Activated CD4-positive, alpha-beta T cell treated with anti-CD3 and anti-CD28 coated beads, Interleukin-2, amount 10 ng/mL, durations not matched to agents 7 days and 5 days (primary cell): Measurements from ENCODE around the gene SAPCD2. TPM values are rescaled to one million over a fixed set of nuclear protein-coding genes. Genes with fewer than 3 reads are reported as not detected.

Experiments used
- CTCF ChIA-PET: fragments of 350-600 bp; sonication (Branson Sonifier 250); formaldehyde crosslinking; loops from one replicate; lab custom pipeline; 2021; ENCODE audit warnings: antibody characterized with exemption; lab: Charles Lee
- POLR2A ChIA-PET: fragments of 350-600 bp; sonication (Branson Sonifier 250); formaldehyde crosslinking; loops from one replicate; lab custom pipeline; 2021; ENCODE audit warnings: antibody characterized with exemption; lab: Charles Lee
- DNase-seq: peaks from one replicate; pipeline ENCODE4 v3.0.0-alpha.2; 2020
- H3K27ac Mint-ChIP-seq: one replicate; pipeline ENCODE4 v1.8.0; 2021; ENCODE audit warnings: mild to moderate bottlenecking, moderate library complexity, mixed read lengths
- H3K27me3 Mint-ChIP-seq: one replicate; pipeline ENCODE4 v1.8.0; 2021; ENCODE audit warnings: mixed read lengths
- H3K36me3 Mint-ChIP-seq: one replicate; pipeline ENCODE4 v1.8.0; 2021; ENCODE audit warnings: low read depth, mixed read lengths
- H3K4me1 Mint-ChIP-seq: one replicate; pipeline ENCODE4 v1.8.0; 2021; ENCODE audit warnings: mixed read lengths
- H3K4me3 Mint-ChIP-seq: one replicate; pipeline ENCODE4 v1.8.0; 2021; ENCODE audit warnings: mild to moderate bottlenecking, moderate library complexity, mixed read lengths
- H3K9me3 Mint-ChIP-seq: one replicate; pipeline ENCODE4 v1.8.0; 2021; ENCODE audit warnings: mixed read lengths
- total RNA-seq, 2 experiments: library from RNA; stranded (reverse); gene quantifications; one replicate each; pipeline ENCODE4 v1.2.3, GENCODE V29; 2021

Gene SAPCD2
- total RNA-seq, 2 experiments from 2014 or later, result 33.8 to 40.6 TPM

- Mint-ChIP-seq H3K4me3 (peak overlapping the region; percentile 74), H3K27ac (peak overlapping the region; percentile 50), H3K36me3 (peaks cover 10% of the 10 kb centered on the region), H3K4me1 (peaks cover 6% of the 10 kb centered on the region), H3K9me3 (no peaks in the 10 kb centered on the region), H3K27me3 (no peaks in the 10 kb centered on the region)
- DNase-seq, result peak; percentile 52
- ChIA-PET POLR2A (no interaction called here), CTCF (interaction anchor here (1.0 to 2.7 kb wide), 5 partner anchors 8 to 48 kb away, joined by 3 to 20 read pairs (median 8); partner anchors contain the start of gene MAN1B1)
Observed at GRCh38 chr9:137077758-137078693, 7.7 kb upstream of the SAPCD2 start.

- H3K4me3 Mint-ChIP-seq, result peak within 1 kb of the TSS; percentile 74
- H3K9me3 Mint-ChIP-seq, result no peaks in the 10 kb centered on the region
- H3K4me1 Mint-ChIP-seq, result peaks cover 6% of the 10 kb centered on the region
- CTCF ChIA-PET, result interaction anchor here (0.6 to 2.7 kb wide), 9 partner anchors 9 to 350 kb away, joined by 3 to 20 read pairs (median 4); partner anchors contain the start of genes MAN1B1 and NPDC1
- peak; percentile 69 for DNase-seq
- no peaks in the 10 kb centered on the region for H3K27me3 Mint-ChIP-seq
- POLR2A ChIA-PET, result no interaction called here
- H3K36me3 Mint-ChIP-seq, result peaks cover 10% of the 10 kb centered on the region
- peak within 1 kb of the TSS; percentile 50 for H3K27ac Mint-ChIP-seq
Observed at GRCh38 chr9:137077010-137077747, 6.8 kb upstream of the SAPCD2 start, which contains the start of gene UAP1L1. UAP1L1 (plus strand) TSS chr9:137077517; CDS start chr9:137077533, 16 bp downstream.

GRCh38 chr9:137076636-137077009 is 6.3 kb upstream of the SAPCD2 start:
- Mint-ChIP-seq H3K27me3 (no peaks in the 10 kb centered on the region), H3K4me1 (peaks cover 10% of the 10 kb centered on the region), H3K9me3 (no peaks in the 10 kb centered on the region), H3K4me3 (peak overlapping the region; percentile 66), H3K36me3 (peaks cover 6% of the 10 kb centered on the region), H3K27ac (no peak overlapping the region)
- ChIA-PET POLR2A (no interaction called here), CTCF (interaction anchor here (0.6 to 2.7 kb wide), 8 partner anchors 9 to 349 kb away, joined by 3 to 20 read pairs (median 4); partner anchors contain the start of genes MAN1B1 and NPDC1)
- no peak for DNase-seq

GRCh38 chr9:137075275-137075775 is 5.0 kb upstream of the SAPCD2 start:
- Mint-ChIP-seq H3K36me3 (peaks cover 3% of the 10 kb centered on the region), H3K27ac (no peak overlapping the region), H3K27me3 (no peaks in the 10 kb centered on the region), H3K9me3 (no peaks in the 10 kb centered on the region), H3K4me1 (peaks cover 19% of the 10 kb centered on the region), H3K4me3 (no peak overlapping the region)
- no peak for DNase-seq
- ChIA-PET POLR2A (no interaction called here), CTCF (interaction anchor here (1.6 kb wide), 1 partner anchor 21 kb away, joined by 8 read pairs; no protein-coding TSS in a partner anchor)

GRCh38 chr9:137074657-137075274 is 4.4 kb upstream of the SAPCD2 start:
- Mint-ChIP-seq H3K4me3 (no peak overlapping the region), H3K9me3 (no peaks in the 10 kb centered on the region), H3K27ac (no peak overlapping the region), H3K4me1 (peaks cover 17% of the 10 kb centered on the region), H3K36me3 (peaks cover 2% of the 10 kb centered on the region), H3K27me3 (no peaks in the 10 kb centered on the region)
- no peak for DNase-seq
- ChIA-PET CTCF (interaction anchor here (1.6 kb wide), 1 partner anchor 21 kb away, joined by 8 read pairs; no protein-coding TSS in a partner anchor), POLR2A (no interaction called here)

GRCh38 chr9:137073992-137074399 is 3.6 kb upstream of the SAPCD2 start:
- no peaks in the 10 kb centered on the region for H3K36me3 Mint-ChIP-seq
- H3K9me3 Mint-ChIP-seq, result no peaks in the 10 kb centered on the region
- ChIA-PET POLR2A (no interaction called here), CTCF (no interaction called here)
- no peak overlapping the region for H3K4me3 Mint-ChIP-seq
- peaks cover 16% of the 10 kb centered on the region for H3K4me1 Mint-ChIP-seq
- no peak for DNase-seq
- no peaks in the 10 kb centered on the region for H3K27me3 Mint-ChIP-seq
- H3K27ac Mint-ChIP-seq, result peak overlapping the region; percentile 58

GRCh38 chr9:137071282-137071681 is 925 bp upstream of the SAPCD2 start:
- Mint-ChIP-seq H3K27ac (peak overlapping the region; percentile 91), H3K4me3 (peak overlapping the region; percentile 82)

GRCh38 chr9:137070906-137071275 is 534 bp upstream of the SAPCD2 start:
- Mint-ChIP-seq H3K9me3 (no peaks in the 10 kb centered on the region), H3K27ac (peak overlapping the region; percentile 91), H3K36me3 (peaks cover 4% of the 10 kb centered on the region), H3K27me3 (no peaks in the 10 kb centered on the region), H3K4me3 (peak overlapping the region; percentile 82), H3K4me1 (peaks cover 28% of the 10 kb centered on the region)
- ChIA-PET POLR2A (interaction anchor here (2.2 kb wide), 1 partner anchor 16 kb away, joined by 16 read pairs; the partner anchor contains the start of gene MAN1B1), CTCF (interaction anchor here (0.6 to 10.6 kb wide), 10 partner anchors 15 to 343 kb away, joined by 3 to 157 read pairs (median 4); partner anchors contain the start of genes ABCA2, FUT7, MAN1B1 and NELFB)
- DNase-seq, result no peak

More at GRCh38 chr9:137071282-137071681, 925 bp upstream of the SAPCD2 start:
- DNase-seq, result no peak
- ChIA-PET POLR2A (interaction anchor here (2.2 kb wide), 1 partner anchor 15 kb away, joined by 16 read pairs; the partner anchor contains the start of gene MAN1B1), CTCF (interaction anchor here (0.6 to 10.6 kb wide), 11 partner anchors 11 to 343 kb away, joined by 3 to 157 read pairs (median 4); partner anchors contain the start of genes ABCA2, FUT7, MAN1B1 and NPDC1)
- H3K4me1 Mint-ChIP-seq, result peaks cover 28% of the 10 kb centered on the region
- H3K9me3 Mint-ChIP-seq, result no peaks in the 10 kb centered on the region
- peaks cover 4% of the 10 kb centered on the region for H3K36me3 Mint-ChIP-seq
- no peaks in the 10 kb centered on the region for H3K27me3 Mint-ChIP-seq

GRCh38 chr9:137069508-137070091 is 757 bp downstream of the SAPCD2 start:
- no peak for DNase-seq

GRCh38 chr9:137068539-137069507 is 1.5 kb downstream of the SAPCD2 start:
- Mint-ChIP-seq H3K4me1 (peaks cover 28% of the 10 kb centered on the region), H3K27ac (peak overlapping the region; percentile 46), H3K9me3 (no peaks in the 10 kb centered on the region), H3K36me3 (peaks cover 10% of the 10 kb centered on the region), H3K27me3 (no peaks in the 10 kb centered on the region), H3K4me3 (peak overlapping the region; percentile 69)
- DNase-seq, result no peak
- CTCF ChIA-PET, result interaction anchor here (0.6 to 10.6 kb wide), 18 partner anchors 8 to 339 kb away, joined by 3 to 157 read pairs (median 5); partner anchors contain the start of genes ABCA2, AJM1, FUT7 and MAN1B1
- POLR2A ChIA-PET, result interaction anchor here (0.5 to 1.4 kb wide), 3 partner anchors 19 to 172 kb away, joined by 3 to 5 read pairs (median 3); partner anchors contain the start of gene TUBB4B

More at GRCh38 chr9:137069508-137070091, 757 bp downstream of the SAPCD2 start:
- peak overlapping the region; percentile 46 for H3K27ac Mint-ChIP-seq
- H3K27me3 Mint-ChIP-seq, result no peaks in the 10 kb centered on the region
- H3K4me1 Mint-ChIP-seq, result peaks cover 28% of the 10 kb centered on the region
- peak overlapping the region; percentile 69 for H3K4me3 Mint-ChIP-seq
- no peaks in the 10 kb centered on the region for H3K9me3 Mint-ChIP-seq
- H3K36me3 Mint-ChIP-seq, result peaks cover 7% of the 10 kb centered on the region
- ChIA-PET POLR2A (interaction anchor here (0.6 to 2.2 kb wide), 3 partner anchors 17 to 27 kb away, joined by 3 to 16 read pairs (median 3); partner anchors contain the start of gene MAN1B1), CTCF (interaction anchor here (0.8 to 10.6 kb wide), 11 partner anchors 9 to 342 kb away, joined by 3 to 157 read pairs (median 4); partner anchors contain the start of genes ABCA2, FUT7, MAN1B1 and NPDC1)
